GM12873 (cell line): ENCODE measurements around the gene VPS11.

Source experiments
- TF ChIP-seq, protein P1 (sequence below): IDR thresholded peaks from 2 replicates; pipeline ENCODE4 v1.5.1; 2012; ENCODE audit warnings: low read depth, mild to moderate bottlenecking, moderate library complexity, low read length, control low read depth; ENCODE audit not compliant: insufficient read depth; ENCODE audit errors: missing control alignments

VPS11 gene

GRCh38 chr11:119116235-119116594, 48.6 kb downstream of the VPS11 start:
- TF ChIP-seq, protein P1, sequence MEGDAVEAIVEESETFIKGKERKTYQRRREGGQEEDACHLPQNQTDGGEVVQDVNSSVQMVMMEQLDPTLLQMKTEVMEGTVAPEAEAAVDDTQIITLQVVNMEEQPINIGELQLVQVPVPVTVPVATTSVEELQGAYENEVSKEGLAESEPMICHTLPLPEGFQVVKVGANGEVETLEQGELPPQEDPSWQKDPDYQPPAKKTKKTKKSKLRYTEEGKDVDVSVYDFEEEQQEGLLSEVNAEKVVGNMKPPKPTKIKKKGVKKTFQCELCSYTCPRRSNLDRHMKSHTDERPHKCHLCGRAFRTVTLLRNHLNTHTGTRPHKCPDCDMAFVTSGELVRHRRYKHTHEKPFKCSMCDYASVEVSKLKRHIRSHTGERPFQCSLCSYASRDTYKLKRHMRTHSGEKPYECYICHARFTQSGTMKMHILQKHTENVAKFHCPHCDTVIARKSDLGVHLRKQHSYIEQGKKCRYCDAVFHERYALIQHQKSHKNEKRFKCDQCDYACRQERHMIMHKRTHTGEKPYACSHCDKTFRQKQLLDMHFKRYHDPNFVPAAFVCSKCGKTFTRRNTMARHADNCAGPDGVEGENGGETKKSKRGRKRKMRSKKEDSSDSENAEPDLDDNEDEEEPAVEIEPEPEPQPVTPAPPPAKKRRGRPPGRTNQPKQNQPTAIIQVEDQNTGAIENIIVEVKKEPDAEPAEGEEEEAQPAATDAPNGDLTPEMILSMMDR, result no peak

- TF ChIP-seq, protein P1, result no peak
Measured at GRCh38 chr11:119116601-119117000, 49.0 kb downstream of the VPS11 start.

- TF ChIP-seq, protein P1, result no peak
Measured at GRCh38 chr11:119117004-119117706, 49.5 kb downstream of the VPS11 start.

GRCh38 chr11:119118227-119118626, 50.6 kb downstream of the VPS11 start:
- TF ChIP-seq, protein P1, result no peak

DNA sequence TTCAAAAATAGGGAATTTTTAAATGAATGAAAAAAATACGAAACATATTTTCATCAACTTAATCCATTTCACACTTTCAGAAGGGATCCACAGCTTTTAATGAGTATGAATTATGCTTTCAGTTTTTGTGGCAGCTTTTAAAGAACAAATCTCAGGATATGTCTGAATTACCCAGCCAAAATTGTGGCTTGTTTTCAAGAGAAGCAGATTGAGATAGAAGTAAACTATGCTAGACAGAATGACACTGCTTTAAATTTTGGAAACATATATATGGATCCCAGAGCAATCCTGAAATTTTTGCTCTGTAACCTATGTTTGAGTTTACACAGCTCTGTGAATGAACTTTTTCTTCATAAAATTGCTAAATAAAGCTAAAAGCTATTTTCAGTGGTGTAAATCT, 51.3 kb downstream of the VPS11 start:
- TF ChIP-seq, protein P1, result no peak

- TF ChIP-seq, protein P1, result no peak
Measured at GRCh38 chr11:119120639-119121007, 53.0 kb downstream of the VPS11 start.

- TF ChIP-seq, protein P1, result peak; percentile 5
Measured at GRCh38 chr11:119121008-119121810, 53.6 kb downstream of the VPS11 start, which contains the start of gene HINFP. HINFP (plus strand) TSS chr11:119121580; CDS start chr11:119126945, 5,365 bp downstream.
